A673 (cell line): ENCODE data around the gene C19orf67. TPM values are rescaled to one million over a fixed set of nuclear protein-coding genes. Genes with fewer than 3 reads are reported as not detected.

Experiments used
- BruUV-seq: library from RNA; stranded (reverse); fragments of 400-500 nt; replicated peaks from 2 replicates; lab custom pipeline; 2021; lab: Mats Ljungman, UMichigan
- CTCF ChIA-PET: fragments of 300-600 bp; sonication (Branson Sonifier 250); formaldehyde crosslinking; loops from one replicate; lab custom pipeline; 2022; ENCODE audit warnings: antibody characterized with exemption; lab: Charles Lee
- POLR2A ChIA-PET: fragments of 300-600 bp; sonication (Branson Sonifier 250); formaldehyde crosslinking; loops from one replicate; lab custom pipeline; 2022; ENCODE audit warnings: antibody characterized with exemption; ENCODE audit not compliant: low non-redundant PET; lab: Charles Lee
- DNase-seq: peaks from one replicate; pipeline ENCODE4 v3.0.0-alpha.2; 2015; ENCODE audit warnings: low spot score
- H3K27ac ChIP-seq: fragments of 200-600 bp; sonication (generic); 2 replicates; pipeline ENCODE4 v1.5.1; 2016; ENCODE audit warnings: mixed run types, low read depth, mild to moderate bottlenecking, mixed read lengths, antibody characterized with exemption, low read length; ENCODE audit not compliant: poor library complexity, severe bottlenecking
- H3K27me3 ChIP-seq: fragments of 200-600 bp; sonication (generic); replicated peaks from 2 replicates; pipeline ENCODE4 v1.6.1; 2017; ENCODE audit warnings: mixed run types, low read depth, mild to moderate bottlenecking, mixed read lengths, antibody characterized with exemption, low read length; ENCODE audit not compliant: insufficient read depth, poor library complexity
- H3K36me3 ChIP-seq: fragments of 200-600 bp; sonication (generic); 2 replicates; pipeline ENCODE4 v1.6.1; 2016; ENCODE audit warnings: mixed run types, mild to moderate bottlenecking, mixed read lengths, antibody characterized with exemption, low read length; ENCODE audit not compliant: insufficient read depth, poor library complexity, severe bottlenecking
- H3K4me1 ChIP-seq: fragments of 200-600 bp; sonication (generic); 2 replicates; pipeline ENCODE4 v1.6.1; 2017; ENCODE audit warnings: mixed run types, mild to moderate bottlenecking, mixed read lengths, antibody characterized with exemption, low read length; ENCODE audit not compliant: insufficient read depth, poor library complexity, severe bottlenecking
- H3K4me3 ChIP-seq: fragments of 200-600 bp; sonication (generic); 2 replicates; pipeline ENCODE4 v1.5.1; 2016; ENCODE audit warnings: low read depth, mixed run types, mild to moderate bottlenecking, mixed read lengths, low read length; ENCODE audit not compliant: poor library complexity, severe bottlenecking
- H3K9me3 ChIP-seq: fragments of 200-600 bp; sonication (generic); 2 replicates; pipeline ENCODE4 v1.6.1; 2016; ENCODE audit warnings: mixed run types, low read depth, mild to moderate bottlenecking, mixed read lengths, antibody characterized with exemption, low read length; ENCODE audit not compliant: poor library complexity, severe bottlenecking
- CTCF ChIP-seq: fragments of 300-800, 200-600 bp; sonication (generic); conservative IDR thresholded peaks from 2 replicates; pipeline ENCODE4 v1.5.1; 2017; ENCODE audit warnings: low read depth, mild to moderate bottlenecking, antibody characterized with exemption, low read length, moderate library complexity, mixed read lengths
- EZH2 ChIP-seq: fragments of 200-600 bp; sonication (generic); IDR thresholded peaks from 2 replicates; pipeline ENCODE4 v1.6.1; 2017; ENCODE audit warnings: borderline replicate concordance, low read depth, mild to moderate bottlenecking, mixed read lengths, antibody characterized with exemption, low read length; ENCODE audit not compliant: poor library complexity, severe bottlenecking
- intact Hi-C: fragments of 100-400 bp; cut with micrococcal nuclease; formaldehyde crosslinking; loops from one replicate; pipeline ENCODE4 v1.10.0; 2022; ENCODE audit not compliant: unreplicated experiment
- total RNA-seq: library from RNA; stranded (reverse); gene quantifications from 2 replicates; pipeline ENCODE4 v1.2.3, GENCODE V29; 2021

The C19orf67 gene
- total RNA-seq, 1 experiment from 2014 or later, result not detected

GRCh38 chr19:14115756-14116155 is 30.2 kb upstream of the C19orf67 start:
- TF ChIP-seq CTCF (no peak), EZH2 (no peak)
- CTCF ChIA-PET, result interaction anchor here (0.5 to 0.6 kb wide), 3 partner anchors 13 to 276 kb away, joined by 3 to 11 read pairs (median 3); no protein-coding TSS in a partner anchor
- no peak overlapping the region for H3K27ac ChIP-seq
- no peak overlapping the region for H3K4me3 ChIP-seq
- intact Hi-C loops, result no loop called here
- no peaks in the 10 kb centered on the region for H3K9me3 ChIP-seq
- POLR2A ChIA-PET, result interaction anchor here (0.6 kb wide), 1 partner anchor 263 kb away, joined by 3 read pairs; no protein-coding TSS in a partner anchor
- no peaks in the 10 kb centered on the region for H3K27me3 ChIP-seq
- no TSS peak for BruUV-seq
- no peak for DNase-seq
- no peaks in the 10 kb centered on the region for H3K36me3 ChIP-seq
- H3K4me1 ChIP-seq, result peaks cover 24% of the 10 kb centered on the region

- Histone ChIP-seq H3K27ac (no peak overlapping the region), H3K36me3 (no peaks in the 10 kb centered on the region), H3K4me3 (no peak overlapping the region), H3K9me3 (no peaks in the 10 kb centered on the region), H3K27me3 (no peaks in the 10 kb centered on the region), H3K4me1 (peaks cover 24% of the 10 kb centered on the region)
- no TSS peak for BruUV-seq
- DNase-seq, result no peak
- intact Hi-C loops, result no loop called here
- ChIA-PET POLR2A (interaction anchor here (0.6 kb wide), 1 partner anchor 264 kb away, joined by 3 read pairs; no protein-coding TSS in a partner anchor), CTCF (no interaction called here)
- TF ChIP-seq EZH2, result no peak
- peak; percentile 46 for TF ChIP-seq CTCF
These were observed 29.3 kb upstream of the C19orf67 start for GRCh38 chr19:14114854-14115253.

- ChIA-PET POLR2A (no interaction called here), CTCF (interaction anchor here (0.5 kb wide), 1 partner anchor 15 kb away, joined by 4 read pairs; no protein-coding TSS in a partner anchor)
- TF ChIP-seq CTCF, result no peak
- no peak for TF ChIP-seq EZH2
- BruUV-seq, result no TSS peak
- H3K27ac ChIP-seq, result no peak overlapping the region
- intact Hi-C loops, result no loop called here
- no peak overlapping the region for H3K4me3 ChIP-seq
- no peaks in the 10 kb centered on the region for H3K9me3 ChIP-seq
- H3K4me1 ChIP-seq, result peaks cover 24% of the 10 kb centered on the region
- no peaks in the 10 kb centered on the region for H3K27me3 ChIP-seq
- no peak for DNase-seq
- no peaks in the 10 kb centered on the region for H3K36me3 ChIP-seq
These were observed 28.9 kb upstream of the C19orf67 start for GRCh38 chr19:14114439-14114838.
